ENCODE measurements around the gene MYBPC3. TPM values are rescaled to one million over a fixed set of nuclear protein-coding genes. Genes with fewer than 3 reads are reported as not detected.
"Not testable (repeated sequence)": the region's sequence is repeated elsewhere in the genome, so short reads cannot be mapped to it uniquely, and the experiment has no call there.

MYBPC3 gene
- total RNA-seq, 1 donor from 2014 or later, result 2,596 TPM

DNA sequence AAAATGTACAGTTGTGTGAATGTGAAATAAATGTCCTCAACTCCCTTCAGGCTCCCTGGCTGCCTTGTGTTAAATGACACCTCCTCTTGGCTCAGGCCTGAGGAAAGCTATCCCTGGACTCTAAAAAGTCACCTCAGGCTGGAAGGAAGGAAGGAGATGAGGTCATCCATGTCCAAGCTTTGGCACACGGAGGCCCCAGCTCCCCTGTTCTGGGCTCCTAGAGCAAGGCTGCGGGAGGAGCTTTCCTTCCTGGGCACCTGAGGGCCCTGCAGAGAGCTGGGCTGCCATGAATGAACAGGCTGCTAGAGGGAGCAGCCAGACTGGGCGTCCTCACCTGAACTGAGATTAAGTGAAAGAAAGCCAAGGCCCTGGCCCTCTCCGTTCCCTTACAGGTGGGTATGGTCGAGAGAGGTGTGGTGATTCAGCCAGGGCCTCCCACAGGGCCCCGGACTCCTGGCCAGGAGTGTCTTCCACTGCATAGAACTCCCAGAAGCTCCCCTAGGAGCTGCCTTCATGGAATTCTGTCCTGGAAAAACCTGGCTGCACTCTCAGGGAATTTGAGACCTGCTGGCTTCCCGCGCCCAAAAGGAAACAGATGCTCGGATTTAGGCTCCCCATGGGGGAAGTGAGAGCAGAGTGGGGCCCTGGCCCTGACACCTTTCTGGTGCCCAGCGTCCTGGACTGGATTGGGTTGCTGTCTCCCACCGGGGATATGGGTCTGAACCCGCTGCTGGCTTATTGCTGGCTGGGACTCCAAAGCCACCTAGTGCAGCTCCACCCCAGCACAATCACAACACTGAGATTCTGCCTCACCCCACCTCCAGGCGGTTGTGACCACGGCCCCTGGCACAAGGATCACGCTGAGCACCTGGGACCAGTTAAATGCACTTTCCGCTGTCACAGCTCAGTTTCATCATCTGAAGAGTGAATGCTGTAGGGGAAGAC, 22.2 kb downstream of the MYBPC3 start:
- intact Hi-C loops (cut with micrococcal nuclease), result no loop called here
- ATAC-seq (peak; percentile 19), DNase-seq (peak; percentile 61)

DNA sequence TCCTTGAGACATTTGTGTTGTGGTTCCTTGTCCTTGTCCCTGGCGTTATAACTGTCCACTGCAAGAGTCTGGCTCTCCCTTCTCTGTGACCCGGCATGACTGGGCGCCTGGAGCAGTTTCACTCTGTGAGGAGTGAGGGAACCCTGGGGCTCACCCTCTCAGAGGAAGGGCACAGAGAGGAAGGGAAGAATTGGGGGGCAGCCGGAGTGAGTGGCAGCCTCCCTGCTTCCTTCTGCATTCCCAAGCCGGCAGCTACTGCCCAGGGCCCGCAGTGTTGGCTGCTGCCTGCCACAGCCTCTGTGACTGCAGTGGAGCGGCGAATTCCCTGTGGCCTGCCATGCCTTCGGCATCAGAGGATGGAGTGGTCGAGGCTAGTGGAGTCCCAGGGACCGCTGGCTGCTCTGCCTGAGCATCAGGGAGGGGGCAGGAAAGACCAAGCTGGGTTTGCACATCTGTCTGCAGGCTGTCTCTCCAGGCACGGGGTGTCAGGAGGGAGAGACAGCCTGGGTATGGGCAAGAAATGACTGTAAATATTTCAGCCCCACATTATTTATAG, 23.0 kb downstream of the MYBPC3 start:
- intact Hi-C loops (cut with micrococcal nuclease), result no loop called here
- ATAC-seq (peak; percentile 1), DNase-seq (peak; percentile 48)

DNA sequence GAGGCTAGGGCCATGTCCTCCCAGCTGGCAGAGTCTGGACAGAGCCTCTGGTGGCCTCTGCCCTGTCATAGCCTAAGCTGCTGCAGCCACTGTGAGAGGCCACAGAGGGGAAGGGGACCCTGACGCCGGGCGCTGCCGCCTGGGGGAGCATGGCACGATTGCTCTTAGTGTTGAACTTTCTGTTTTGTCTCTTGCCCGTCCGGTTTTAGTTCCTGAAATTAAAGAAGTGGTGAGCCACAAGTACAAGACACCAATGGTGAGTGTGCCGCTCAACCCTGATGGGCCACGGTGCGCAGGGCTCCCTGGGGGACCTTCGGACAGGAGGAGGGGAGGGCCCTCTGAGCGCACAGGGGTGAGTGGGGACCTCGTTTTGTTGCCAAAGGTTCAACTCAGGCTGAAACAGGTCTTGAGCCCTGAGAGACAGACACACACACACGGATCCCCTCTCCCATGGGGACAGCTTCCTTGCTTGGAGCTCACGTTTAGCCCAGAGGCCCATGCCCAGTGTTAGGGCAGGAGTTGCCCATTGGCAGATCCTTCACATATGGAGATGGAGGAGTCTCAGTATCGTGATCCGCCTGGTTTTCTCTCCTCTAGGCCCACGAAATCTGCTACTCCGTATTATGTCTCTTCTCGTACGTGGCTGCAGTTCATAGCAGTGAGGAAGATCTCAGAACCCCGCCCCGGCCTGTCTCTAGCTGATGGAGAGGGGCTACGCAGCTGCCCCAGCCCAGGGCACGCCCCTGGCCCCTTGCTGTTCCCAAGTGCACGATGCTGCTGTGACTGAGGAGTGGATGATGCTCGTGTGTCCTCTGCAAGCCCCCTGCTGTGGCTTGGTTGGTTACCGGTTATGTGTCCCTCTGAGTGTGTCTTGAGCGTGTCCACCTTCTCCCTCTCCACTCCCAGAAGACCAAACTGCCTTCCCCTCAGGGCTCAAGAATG, 23.8 kb downstream of the MYBPC3 start:
- intact Hi-C loops (cut with micrococcal nuclease), result no loop called here
- ATAC-seq, result peak; percentile 12
- DNase-seq, result peak; percentile 42

DNA sequence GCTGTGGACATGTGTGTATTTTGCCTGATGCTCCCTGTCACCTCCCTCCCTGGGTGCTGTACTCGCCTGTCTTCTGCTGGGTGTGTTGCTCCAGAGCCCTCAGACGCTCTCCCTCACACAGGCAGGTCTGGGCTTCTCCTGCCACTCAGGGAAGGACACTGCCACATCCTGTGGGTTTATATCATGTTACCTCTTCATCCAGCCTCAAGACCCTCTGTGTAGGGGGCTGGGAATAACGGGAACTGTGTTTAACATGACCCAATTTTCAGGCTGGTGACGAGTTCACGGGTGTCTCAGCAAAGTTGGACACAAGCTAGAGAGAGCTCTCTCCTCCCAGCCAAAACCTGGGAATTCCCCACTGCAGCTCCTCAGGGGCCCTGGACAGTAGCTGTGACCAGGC, 24.6 kb downstream of the MYBPC3 start:
- intact Hi-C loops (cut with micrococcal nuclease), result no loop called here
- ATAC-seq (peak; percentile 2), DNase-seq (no peak)

DNA sequence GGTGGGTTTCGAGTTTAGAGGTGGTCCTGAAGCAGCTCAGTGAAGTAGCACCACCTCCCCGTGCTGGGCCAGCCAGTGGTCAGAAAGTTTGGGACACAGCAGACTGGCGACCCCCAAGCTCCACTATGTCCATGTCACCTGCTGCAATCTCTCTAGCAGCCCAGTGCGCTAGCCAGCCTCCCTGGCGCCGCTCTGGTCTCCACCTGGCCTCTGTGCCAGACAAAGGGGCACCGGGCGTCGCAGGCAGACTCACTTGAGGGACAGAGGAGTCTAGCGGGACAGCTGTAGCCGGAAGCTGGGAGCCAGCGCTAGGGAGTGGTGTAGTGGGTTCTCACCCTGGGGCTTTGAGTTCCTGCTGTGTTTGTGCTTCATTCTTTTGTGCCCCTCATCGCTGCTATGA, 25.5 kb downstream of the MYBPC3 start:
- intact Hi-C loops (cut with micrococcal nuclease), result no loop called here
- ATAC-seq (peak; percentile 14), DNase-seq (peak; percentile 55)

DNA sequence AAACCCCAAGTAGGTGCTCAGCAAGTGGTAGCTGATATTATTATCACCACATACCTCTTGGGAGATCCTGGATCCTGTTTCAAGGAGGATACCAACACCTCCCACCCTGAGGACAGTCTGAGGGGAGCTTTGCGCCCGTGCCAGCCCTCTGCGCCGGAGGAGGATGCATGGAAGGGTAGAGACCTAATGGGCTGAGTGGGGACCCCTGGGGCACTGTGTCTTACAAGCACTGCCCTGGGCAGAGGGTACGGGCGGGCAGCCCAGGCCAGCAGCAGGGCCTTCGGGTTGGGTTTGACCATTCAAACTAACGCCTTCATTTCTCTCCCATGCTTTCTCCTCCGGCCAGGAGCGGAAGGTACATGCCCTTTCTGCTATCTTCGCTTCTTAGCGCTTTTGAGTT, 26.3 kb downstream of the MYBPC3 start:
- no peak for DNase-seq
- intact Hi-C loops (cut with micrococcal nuclease), result no loop called here
- ATAC-seq, result peak; percentile 0

DNA sequence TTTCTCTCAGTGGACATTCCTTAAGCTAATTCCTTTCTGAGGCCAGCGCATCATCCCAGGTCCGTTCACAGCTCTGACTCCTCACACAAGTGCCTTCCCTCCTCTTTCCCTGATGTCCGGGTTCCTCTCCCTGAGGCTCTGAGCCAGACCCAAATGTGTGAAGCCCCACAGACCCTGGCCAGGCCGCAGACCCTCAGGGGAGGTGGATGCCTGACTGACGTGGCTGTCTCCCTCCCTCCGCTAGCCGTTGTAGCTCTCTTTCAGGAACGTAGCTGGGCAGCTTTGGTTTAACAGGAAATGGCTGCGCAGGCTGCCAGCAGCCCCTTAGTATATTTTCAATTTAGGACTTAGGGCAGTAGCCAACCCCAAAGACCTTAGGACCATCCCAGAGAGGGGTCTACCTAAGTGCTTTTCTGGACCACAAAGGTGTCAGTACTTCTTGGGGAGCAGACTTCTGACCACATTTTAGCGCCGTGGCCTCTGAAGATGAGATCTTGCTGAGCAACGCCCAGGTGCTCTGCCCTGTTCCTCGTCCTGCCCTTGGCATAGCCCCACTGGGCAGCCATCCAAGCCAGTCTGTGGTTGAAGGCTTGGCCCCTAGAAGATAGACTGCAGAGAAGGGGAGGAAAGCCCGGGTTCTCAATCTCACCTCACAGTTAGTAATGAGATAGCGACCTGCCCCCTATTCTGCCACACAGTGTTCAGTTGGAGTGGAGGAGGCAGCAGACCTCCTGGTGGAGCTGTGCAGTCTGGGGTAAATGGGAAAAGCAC, 27.0 kb downstream of the MYBPC3 start:
- DNase-seq (peak; percentile 79), ATAC-seq (peak; percentile 5)
- intact Hi-C loops (cut with micrococcal nuclease), result no loop called here

DNA sequence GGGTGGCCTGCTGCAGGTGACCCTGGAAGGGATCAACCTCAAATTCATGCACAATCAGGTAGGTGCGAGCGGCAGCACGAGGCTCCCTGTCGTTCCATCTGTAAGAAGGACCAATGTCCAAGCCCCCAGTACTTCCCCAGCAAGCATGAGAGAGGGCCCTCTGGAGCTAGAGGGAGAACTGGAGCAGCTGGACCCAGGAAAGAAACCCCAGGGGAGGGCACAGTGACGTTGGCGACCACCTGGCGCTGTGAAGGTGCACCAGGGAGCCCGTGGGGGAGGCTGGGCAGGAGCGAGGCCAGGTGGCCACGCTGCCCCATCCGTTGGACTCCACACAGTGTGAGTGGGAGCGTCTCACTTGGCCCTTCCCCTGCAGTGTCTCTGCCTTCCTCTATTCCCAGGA, 28.0 kb downstream of the MYBPC3 start:
- intact Hi-C loops (cut with micrococcal nuclease), result no loop called here
- DNase-seq (no peak), ATAC-seq (no peak)

DNA sequence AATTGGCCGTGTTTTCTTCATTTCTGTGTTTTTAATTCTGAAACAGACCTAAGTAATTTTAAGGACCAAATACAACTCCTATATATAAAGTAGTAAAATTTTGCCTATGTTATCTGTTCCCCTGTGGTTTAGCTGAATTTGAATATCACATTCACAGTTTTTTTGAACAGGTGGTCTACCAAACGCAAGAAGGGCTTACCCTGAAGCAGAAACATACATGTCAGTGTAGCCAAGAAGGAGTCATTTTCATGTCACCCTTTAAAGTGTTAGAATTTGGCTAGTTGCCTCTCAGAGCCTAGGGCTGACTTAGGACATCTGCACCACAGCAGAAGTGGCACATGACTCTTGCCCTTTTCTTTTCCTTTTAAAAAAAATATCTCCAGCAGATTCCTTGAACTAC, 34.3 kb downstream of the MYBPC3 start:
- no peak for DNase-seq
- ATAC-seq, result peak; percentile 26
- intact Hi-C loops (cut with micrococcal nuclease), result no loop called here

DNA sequence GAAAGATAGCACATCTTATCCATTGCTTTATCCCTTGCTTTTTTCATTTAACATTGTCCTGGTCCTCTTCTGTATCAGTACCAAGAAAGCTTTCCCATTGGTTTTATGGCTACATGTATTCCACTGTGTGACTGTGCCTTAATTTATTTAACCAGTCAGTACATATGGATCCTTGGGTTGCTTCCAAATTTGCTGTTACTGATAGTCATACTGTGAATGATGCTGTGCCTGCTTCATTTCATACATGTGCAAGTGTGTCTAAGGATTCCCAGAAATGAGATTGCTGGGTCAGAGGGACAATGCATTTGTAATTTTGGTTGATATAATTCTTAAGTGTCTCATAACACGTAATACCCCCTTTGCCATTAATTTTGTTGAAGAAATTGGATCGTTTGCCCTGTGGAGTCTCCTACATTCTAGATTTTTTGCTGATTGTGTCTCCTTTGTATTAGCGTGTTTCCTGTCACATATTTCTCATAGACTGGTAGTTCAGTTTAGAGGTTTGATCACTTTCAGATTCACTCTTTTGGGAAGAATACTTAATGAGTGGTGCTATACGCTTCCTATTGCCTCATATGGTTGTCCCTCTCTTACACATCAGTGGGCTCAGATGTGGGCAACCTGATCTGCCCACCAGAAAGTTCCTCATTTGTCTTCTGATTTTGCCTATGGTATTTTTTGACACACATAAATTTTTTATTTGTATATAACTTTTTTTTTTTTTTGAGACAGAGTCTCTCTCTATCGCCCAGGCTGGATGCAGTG, 35.3 kb downstream of the MYBPC3 start:
- intact Hi-C loops (cut with micrococcal nuclease), result no loop called here
- DNase-seq, result no peak
- no peak for ATAC-seq

DNA sequence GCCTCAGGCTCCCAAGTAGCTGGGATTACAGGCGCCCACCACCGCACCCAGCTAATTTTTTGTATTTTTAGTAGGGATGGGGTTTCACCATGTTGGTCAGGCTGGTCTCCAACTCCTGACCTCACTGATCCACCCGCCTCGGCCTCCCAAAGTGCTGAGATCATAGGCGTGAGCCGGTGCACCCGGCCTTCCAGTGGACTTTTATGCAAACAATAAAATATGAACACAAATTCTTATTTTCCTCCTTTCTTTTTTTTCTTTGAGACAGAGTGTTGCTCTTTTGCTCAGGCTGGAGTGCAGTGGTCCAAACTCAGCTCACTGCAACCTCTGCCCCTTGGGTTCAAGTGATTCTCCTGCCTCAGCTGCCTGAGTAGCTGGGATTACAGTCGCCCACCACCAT, 36.0 kb downstream of the MYBPC3 start:
- DNase-seq; intact Hi-C loops (cut with micrococcal nuclease); ATAC-seq: not testable (repeated sequence)

DNA sequence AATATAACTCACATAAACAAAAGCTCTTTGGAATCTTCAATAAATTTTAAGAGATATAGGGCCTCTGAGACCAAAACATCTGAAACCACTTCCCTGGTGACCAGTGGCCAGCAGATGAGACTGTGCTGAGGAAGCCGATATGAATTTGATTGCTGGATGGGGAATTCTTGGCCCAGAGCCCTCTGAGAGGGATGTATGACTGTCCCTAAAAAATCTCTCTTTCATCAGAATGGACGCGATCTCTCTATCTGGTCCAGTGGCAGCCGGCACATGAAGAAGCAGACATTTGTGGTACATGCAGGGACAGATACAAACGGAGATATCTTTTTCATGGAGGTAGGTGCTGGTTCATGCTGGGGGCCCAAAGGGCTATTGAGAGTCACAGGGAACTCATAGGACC, 37.5 kb downstream of the MYBPC3 start:
- no peak for DNase-seq
- intact Hi-C loops (cut with micrococcal nuclease), result no loop called here
- no peak for ATAC-seq

DNA sequence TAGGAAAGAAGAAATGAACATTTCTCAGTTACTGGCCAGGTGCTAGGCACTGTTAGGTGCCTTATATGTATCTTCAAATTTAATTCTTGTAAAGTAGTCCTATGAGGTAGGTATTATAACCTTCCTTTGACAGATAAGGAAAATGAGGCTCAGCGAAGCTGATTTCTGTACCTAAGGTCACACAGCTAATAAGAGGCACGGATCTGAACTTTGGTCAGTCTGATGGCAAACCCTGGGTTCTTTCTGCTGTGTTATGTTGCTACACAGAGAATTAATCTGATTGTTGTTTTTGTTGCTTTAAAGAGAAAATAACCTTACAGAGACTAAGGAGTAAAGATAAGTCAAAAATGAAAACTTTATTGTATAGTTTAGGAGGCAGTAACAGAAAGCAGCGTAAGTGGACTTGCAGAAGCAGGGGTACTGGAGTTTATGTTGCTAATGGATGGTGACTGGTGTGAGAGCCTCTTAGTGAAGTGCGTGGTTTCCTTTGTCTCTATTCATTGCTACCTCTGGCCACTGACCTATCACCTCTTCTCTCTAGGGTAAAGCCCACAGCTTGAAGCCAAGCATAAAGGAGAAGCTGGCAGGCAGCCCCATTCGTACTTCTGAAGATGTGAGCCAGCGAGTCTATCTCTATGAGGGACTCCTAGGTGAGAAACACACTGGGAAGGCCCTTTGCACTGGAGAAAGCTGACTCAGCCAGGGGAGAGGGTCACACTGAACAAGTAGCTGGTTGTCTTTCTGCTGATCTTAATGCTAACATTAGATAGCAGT, 44.3 kb downstream of the MYBPC3 start:
- ATAC-seq (no peak), DNase-seq (no peak)
- intact Hi-C loops (cut with micrococcal nuclease), result no loop called here

DNA sequence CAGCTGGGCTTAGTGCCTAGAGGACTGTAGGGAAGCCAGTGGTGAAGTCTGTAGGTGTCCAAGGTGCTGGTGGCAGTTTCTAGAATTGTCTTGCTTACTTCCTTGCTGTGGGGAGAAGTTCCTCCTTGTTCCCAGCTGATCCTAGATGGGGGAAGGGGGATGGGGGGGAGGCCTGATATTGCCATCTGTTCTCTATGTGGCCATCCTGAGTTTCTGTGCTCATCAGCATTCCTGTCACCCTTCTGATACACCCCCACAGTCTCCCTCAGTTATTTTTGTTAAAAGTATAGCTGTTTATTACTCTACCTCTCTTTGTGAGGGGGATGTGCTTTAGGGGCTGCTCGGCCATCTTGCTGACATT, 46.0 kb downstream of the MYBPC3 start:
- DNase-seq, result no peak
- intact Hi-C loops (cut with micrococcal nuclease), result no loop called here
- no peak for ATAC-seq

DNA sequence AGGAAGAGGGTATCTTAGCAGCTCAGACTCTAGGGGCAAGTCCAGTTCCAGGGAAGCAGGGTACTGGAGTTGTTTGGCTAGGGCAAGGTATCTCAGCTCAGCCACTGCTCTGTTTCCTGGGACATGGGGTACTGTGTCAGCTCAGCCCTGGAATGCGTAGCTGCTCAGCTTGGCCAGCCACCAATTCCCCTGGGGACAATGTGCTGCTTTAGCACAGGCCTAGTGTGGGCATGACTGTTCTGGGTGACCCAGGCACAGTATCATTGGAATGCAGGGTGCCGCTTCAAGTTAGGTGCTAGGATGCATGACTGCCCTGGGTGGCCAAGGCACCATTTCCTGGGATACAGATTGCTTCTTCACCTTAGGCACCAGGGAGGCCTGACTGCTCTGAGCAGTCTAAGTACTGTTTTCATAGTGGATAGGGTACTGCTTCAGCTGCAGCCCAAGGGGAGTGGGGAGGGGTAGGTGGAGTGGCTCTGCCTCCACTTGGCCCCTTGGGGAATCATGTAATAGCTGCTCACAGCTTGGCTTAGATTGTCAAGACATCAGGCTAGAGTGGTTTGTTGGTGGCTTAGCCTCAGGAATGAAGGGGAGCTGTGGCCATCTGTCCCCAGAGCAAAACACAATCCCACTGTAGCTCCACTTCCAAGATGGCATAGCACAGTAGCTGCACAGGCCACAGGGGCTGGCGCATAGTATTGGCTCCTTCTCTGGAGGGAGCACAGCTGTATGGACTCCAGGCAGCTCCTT, 46.6 kb downstream of the MYBPC3 start:
- intact Hi-C loops (cut with micrococcal nuclease), result no loop called here
- peak; percentile 97 for ATAC-seq

DNA sequence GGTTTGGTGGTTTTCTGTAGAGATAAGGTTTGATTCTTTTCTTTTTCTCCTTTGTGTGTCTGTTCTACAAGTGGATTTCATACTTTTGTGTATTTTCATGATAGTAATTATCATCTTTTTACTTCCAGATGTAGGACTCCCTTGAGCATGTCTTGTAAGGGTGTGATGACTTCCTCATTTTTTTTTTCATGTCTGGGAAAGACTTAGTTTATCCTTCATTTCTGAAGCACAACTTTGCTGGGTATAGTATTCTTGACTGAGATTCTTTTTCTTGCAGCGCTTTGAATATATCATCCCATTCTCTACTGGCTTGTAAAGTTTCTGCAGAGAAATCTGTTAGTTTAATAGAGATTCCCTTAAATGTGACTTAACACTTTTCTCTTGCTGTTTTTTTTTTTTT, 49.6 kb downstream of the MYBPC3 start:
- intact Hi-C loops (cut with micrococcal nuclease), result no loop called here
- no peak for ATAC-seq
- DNase-seq, result no peak

More for the DNA sequence above, 46.6 kb downstream of the MYBPC3 start:
- DNase-seq, result peak; percentile 84

DNA sequence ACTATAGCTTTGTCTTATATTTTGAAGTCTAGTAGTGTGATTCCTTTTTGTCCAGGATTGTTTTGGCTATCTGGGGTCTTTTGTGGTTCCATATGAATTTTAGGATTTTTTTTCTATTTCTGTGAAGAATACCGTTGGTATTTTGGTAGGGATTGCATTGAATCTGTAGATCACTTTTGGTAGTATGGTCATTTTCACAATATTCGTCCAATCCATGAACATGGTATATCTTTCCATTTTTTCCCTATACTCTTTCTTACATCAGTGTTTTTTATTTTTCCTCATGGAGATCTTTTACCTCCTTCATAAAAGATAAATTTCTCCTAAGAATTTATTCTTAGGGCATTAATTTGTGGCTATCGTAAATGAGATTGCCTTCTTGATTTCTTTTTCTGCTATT, 53.4 kb downstream of the MYBPC3 start:
- intact Hi-C loops (cut with micrococcal nuclease), result no loop called here
- ATAC-seq (no peak), DNase-seq (no peak)
